Endometrial microvascular endothelial cells (primary cell): ENCODE data around the gene FOXP4. TPM values are rescaled to one million over a fixed set of nuclear protein-coding genes. Genes with fewer than 3 reads are reported as not detected.

Source experiments
- in situ Hi-C: cut with HindIII; loops from 2 replicates; pipeline ENCODE4 v1.10.0; 2017; ENCODE audit warnings: low sequenced_read_pairs, low pct_unique_long_range_greater_than_20kb; ENCODE audit errors: inconsistent ontology term
- total RNA-seq: library from RNA; depleted of rRNA; stranded (reverse); fragments of >200 nt; gene quantifications from one replicate; pipeline ENCODE4 v1.2.3, GENCODE V29; 2015; ENCODE audit errors: inconsistent ontology term

Gene FOXP4
- total RNA-seq, 1 donor from 2014 or later = 6.1 TPM

DNA sequence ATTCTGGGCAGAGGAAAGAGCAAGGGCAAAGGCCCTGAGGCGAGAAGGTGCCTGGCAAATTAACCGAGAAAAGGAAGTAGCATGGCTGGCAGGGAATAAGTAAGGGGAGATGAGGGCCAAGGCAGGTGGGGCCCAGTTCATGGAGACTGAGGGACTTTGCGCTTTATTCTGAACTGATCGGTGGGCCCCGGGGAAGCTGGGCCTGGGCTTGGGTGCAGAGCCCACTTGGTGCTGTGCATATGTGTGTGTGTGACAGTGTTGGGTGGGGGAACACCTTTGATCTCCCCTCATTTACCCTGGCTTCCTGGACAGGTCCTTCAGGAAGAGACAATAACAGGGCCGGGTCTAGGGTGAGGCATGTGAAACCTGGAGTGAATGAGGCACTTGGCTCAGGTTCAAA lies 89.2 kb downstream of the FOXP4 start:
- in situ Hi-C loops = no loop called here

DNA sequence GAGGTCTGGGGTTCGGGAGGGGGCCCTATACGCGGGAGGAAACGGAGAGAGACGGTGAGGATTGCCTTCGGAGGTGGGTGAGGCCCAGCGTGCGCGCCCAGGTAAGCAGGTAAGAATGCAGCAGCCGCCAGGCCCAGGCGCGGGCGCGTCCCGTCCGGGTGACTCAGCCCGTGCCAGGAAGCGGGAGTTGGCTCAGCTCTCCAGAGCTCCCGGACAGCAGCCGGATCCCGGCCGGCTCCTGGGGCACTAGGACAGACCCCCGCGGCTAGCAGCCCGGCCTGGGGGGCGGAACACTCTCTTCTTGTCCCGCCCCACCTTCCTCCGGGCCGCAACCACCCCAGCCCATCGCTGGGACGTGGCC lies 90.6 kb downstream of the FOXP4 start:
- in situ Hi-C loops = no loop called here

- in situ Hi-C loops = no loop called here
These were observed 91.2 kb downstream of the FOXP4 start for GRCh38 chr6:41637194-41638001.

- in situ Hi-C loops = no loop called here
These were observed 92.1 kb downstream of the FOXP4 start, which contains the start of gene MDFI for GRCh38 chr6:41638002-41638934. MDFI (plus strand) TSS chr6:41638468; CDS start chr6:41638750, 282 bp downstream.

DNA sequence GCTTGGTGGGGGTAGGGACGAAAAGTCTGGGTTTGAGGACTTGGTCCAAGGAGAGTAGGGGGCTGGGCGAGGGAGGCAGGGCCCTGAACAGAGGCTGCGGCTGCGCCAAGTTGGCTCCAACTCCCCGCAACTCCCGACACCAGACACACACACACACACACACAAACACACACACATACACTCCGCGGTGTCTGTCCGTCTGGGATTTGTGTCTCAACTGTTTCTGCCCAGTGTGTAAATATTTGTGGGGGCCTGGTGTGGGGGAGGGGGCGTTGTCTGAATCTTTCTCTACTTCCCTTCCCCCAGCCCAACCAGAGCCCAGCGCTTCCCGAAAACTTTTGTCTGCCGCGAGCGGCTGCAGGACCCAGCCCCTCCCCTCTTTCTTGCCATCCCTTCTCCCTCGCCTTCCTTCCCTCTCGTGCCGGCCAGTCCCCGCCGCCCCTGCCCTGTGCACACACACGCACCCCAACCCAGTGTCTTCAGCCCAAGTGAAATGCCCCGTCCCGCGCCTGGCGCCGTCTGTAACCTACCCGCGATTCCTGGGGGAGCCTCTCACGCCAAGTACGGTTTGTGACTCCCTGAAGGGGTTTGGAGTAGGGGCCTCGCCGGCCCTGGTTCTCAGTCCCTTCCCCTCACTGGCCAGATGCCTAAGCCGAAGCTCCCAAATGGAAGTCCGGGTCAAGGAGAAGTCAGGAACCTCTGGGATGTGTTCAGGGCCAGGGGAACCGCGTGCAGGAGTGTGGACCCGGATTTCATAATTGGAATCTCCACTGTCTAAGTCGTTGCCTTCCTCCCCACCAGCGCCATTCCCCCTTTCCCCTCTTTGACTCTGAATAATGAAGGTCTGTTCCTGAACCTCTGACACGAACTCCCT lies 93.0 kb downstream of the FOXP4 start:
- in situ Hi-C loops = no loop called here

- in situ Hi-C loops = no loop called here
These were observed 93.7 kb downstream of the FOXP4 start for GRCh38 chr6:41639809-41640371.

DNA sequence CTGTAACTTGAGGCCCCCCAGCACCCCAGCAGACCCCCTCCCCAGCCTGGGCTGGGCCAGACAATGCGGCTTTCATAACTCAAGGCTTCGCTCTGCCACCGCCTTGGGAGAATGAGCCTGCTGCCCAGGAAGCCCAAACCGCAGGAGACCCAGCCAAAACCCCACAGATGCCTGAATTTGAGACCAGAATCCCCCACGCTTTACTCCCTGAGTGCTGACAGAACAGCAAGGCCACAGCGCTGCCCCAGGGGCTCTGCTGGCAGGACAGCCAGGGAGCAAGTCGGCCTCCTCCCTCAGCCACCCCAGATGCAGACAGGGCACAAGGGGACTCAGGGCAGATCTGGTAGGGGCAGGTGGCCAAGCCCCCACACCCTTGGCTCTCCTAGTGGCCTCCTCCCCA lies 94.2 kb downstream of the FOXP4 start:
- in situ Hi-C loops = no loop called here

- in situ Hi-C loops = no loop called here
These were observed 95.3 kb downstream of the FOXP4 start for GRCh38 chr6:41641352-41641925.

DNA sequence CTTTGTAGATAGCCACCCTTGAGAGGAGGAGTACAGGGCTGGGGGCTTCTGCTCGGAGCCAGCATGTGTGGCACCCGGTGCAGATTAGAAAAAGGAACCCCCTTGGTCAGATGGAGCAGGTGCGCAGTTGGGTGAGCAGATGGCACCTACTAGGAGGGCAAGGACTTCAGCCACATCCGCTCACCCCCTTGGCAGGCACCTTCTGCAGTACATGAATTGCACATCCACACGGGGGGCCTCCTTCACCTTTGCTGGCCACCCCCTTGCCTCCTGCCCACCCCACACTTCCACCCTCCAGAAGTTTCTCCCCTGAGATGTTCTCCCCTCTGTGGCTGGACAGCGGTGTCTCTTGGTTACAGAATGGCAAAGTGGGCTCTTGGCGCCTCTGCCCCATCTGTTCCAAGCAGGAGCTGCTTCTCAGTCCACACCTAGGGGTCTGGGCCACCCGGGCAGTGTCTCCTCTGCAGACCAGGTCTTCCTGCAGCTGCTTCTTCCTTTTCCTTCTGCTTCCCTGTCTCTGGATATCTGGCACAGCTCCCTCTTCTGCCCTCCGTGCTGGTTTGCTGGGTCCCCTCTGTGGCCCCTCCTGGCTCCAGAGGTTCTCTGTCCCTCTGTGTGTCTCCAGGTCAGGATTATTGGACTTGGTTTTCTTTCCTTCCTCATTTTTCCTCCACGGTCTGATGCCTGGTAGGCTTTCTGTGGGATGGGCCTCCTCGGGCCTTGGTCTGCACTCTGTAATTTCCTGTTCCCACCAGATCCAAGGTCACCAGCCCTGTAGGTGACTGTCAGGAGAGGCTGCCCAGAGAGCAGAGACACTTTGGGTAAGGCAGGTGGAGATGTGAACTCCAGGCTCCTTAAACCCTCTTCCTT lies 96.1 kb downstream of the FOXP4 start:
- in situ Hi-C loops = no loop called here

DNA sequence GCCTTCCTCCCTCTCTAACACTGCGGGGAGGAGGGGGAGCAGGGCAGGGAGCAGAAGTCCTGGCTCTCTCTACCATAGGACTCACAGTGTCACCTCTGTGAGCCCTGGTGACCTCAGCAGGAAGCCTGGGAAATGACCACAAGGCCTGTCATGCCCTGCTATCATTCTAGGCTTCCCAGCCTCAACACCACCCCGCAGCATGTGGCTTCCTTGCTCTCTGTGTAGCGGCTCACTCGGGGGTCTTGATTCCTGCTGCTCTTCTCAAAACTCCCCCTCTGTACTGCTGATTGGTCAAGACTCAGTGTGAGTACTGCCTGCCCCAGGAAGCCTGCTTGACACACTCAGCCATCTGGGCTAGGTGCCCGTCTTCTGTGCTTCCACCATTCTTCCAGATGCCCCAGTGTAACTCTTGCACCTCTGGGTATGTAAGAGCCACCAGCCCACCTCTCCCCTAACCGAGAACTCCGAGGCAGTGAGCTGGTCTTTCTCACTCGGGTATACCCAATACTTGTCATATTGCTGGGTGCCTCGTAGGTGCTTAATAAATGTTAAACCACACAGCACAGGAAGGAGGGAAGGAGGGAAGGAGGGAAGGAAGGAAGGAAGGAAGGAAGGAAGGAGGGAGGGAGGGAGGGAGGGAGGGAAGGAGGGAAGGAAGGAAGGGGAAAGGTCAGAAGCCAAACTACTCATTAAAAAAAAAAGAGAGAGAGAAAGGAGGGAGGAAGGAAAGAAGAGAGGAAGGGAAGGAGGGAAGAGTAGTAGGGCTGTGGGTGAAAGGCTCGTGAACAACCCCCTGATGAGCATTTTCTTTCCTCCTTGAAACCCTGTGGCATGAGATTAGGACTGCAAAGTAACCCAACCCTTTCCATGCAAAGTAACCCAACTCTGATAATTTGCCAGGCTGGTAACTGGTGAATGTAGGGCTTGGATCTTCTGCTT lies 97.0 kb downstream of the FOXP4 start:
- in situ Hi-C loops = no loop called here

- in situ Hi-C loops = no loop called here
These were observed 97.7 kb downstream of the FOXP4 start for GRCh38 chr6:41643899-41644269.

GRCh38 chr6:41644297-41644879 lies 98.2 kb downstream of the FOXP4 start:
- in situ Hi-C loops = no loop called here

DNA sequence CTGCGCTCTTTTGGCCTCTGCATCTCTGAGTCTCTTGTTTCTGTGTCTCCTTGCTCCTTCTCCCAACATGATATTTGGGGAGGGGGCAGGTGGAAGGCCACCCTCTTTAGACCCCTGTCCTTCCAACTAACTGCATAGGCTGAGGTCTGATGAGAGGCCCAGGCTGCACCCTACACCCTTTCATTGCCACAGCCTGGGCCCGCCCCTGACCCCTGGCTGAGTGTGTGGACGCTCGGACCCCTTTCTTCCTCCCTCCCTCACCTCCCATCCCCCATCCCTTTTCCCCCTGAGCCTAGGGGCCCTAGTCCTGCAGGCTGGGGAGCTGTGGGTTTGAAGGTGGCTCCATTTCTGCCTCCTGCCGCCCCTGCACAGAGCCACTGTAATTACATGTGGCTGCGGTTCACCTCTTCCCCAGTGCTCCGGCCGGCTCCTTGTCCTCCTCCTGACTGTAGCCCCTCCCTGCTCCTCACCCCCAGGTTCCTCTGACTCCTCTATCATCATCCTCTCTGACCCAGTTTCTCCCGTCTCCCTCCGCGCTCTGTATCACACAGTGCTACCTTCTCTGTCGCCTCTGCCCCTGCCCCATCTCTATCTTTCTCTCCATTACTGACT lies 98.9 kb downstream of the FOXP4 start:
- in situ Hi-C loops = no loop called here

GRCh38 chr6:41646026-41646795 lies 100.0 kb downstream of the FOXP4 start:
- in situ Hi-C loops = no loop called here

DNA sequence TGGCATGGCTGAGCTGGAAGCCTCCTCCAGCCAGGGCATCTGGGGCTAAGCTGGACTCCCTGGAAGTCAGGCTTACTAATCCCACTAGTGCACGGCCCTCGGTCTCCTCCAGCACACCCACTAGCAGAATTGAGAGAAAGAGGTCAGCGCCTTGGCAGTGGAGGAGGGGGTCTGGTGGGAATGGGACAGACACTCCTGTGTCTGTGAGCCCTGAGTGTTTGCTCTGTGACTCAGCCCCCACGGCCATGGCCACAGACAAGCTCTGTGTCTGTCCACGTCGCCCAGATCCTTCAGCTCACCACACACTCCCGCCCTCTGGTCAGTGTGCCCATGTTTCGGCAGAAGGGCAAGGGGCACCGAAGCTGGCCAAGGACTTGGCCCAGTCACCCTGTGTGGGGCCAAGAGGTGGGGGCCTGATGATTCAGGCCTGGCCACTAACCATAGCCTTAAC lies 100.9 kb downstream of the FOXP4 start:
- in situ Hi-C loops = no loop called here
